Tibial nerve (tissue), 4 donors: ENCODE results near the gene STARD3.

Source experiments
- CTCF ChIP-seq, 5 experiments: fragments of 200-600 bp in 3 of 5; fragments of 450-650 bp in 2 of 5; sonication (generic) in 3 of 5; IDR thresholded peaks; one replicate each; pipeline ENCODE4 v1.5.1; 2016 to 2019; ENCODE audit warnings: antibody characterized with exemption in 5 of 5, mild to moderate bottlenecking in 3 of 5, moderate library complexity in 2 of 5
- EP300 ChIP-seq, 2 donors: sonication (generic); formaldehyde crosslinking; IDR thresholded peaks; one replicate each; pipeline ENCODE4 v1.6.1; 2017; ENCODE audit warnings: antibody characterized with exemption in 2 of 2, mild to moderate bottlenecking in 1 of 2
- POLR2A ChIP-seq, 2 donors: fragments of 450-650 bp; IDR thresholded peaks; one replicate each; pipeline ENCODE4 v1.6.1; 2017; ENCODE audit warnings: antibody characterized with exemption in 2 of 2, mild to moderate bottlenecking in 2 of 2, moderate library complexity in 2 of 2

- no peak for TF ChIP-seq CTCF (IDR thresholded peaks at IDR 0.05)
- TF ChIP-seq POLR2A (IDR thresholded peaks at IDR 0.05) = no peak
- TF ChIP-seq EP300 (IDR thresholded peaks at IDR 0.05) = no peak
Observed at GRCh38 chr17:39641097-39641496, 4.2 kb downstream of the STARD3 start.
